Effector memory CD8-positive, alpha-beta T cell (primary cell): ENCODE results near the gene DNPEP.

Experiments
- ATAC-seq: fragments of 150-1000 bp; cut with Tn5 transposase; replicated peaks from 2 replicates; pipeline ENCODE4 v1.10.0; 2021; ENCODE audit warnings: mild to moderate bottlenecking, moderate library complexity
- DNase-seq, 3 experiments: peaks; one replicate each; pipeline ENCODE4 v3.0.0; 2021
- H3K27ac Mint-ChIP-seq, 2 donors: one replicate each; pipeline ENCODE4 v1.8.0; 2022; ENCODE audit warnings: mild to moderate bottlenecking in 2 of 2, mixed read lengths in 2 of 2, moderate library complexity in 2 of 2
- H3K27me3 Mint-ChIP-seq, 2 donors: one replicate each; pipeline ENCODE4 v1.8.0; 2022; ENCODE audit warnings: mixed read lengths in 2 of 2
- H3K36me3 Mint-ChIP-seq: one replicate; pipeline ENCODE4 v1.8.0; 2022; ENCODE audit warnings: mild to moderate bottlenecking, moderate library complexity, mixed read lengths; ENCODE audit not compliant: insufficient read depth
- H3K4me1 Mint-ChIP-seq, 2 donors: one replicate each; pipeline ENCODE4 v1.8.0; 2022; ENCODE audit warnings: low read depth in 2 of 2, mixed read lengths in 2 of 2
- H3K4me3 Mint-ChIP-seq, 2 donors: one replicate each; pipeline ENCODE4 v1.8.0; 2022; ENCODE audit warnings: mild to moderate bottlenecking in 2 of 2, mixed read lengths in 2 of 2, moderate library complexity in 2 of 2
- H3K9me3 Mint-ChIP-seq, 2 donors: one replicate each; pipeline ENCODE4 v1.8.0; 2022; ENCODE audit warnings: mixed read lengths in 2 of 2

The DNPEP gene

GRCh38 chr2:219384859-219385258 lies 2.9 kb downstream of the DNPEP start:
- H3K4me3 Mint-ChIP-seq: peak overlapping the region in 1 of 2 donors; percentile 30

DNA sequence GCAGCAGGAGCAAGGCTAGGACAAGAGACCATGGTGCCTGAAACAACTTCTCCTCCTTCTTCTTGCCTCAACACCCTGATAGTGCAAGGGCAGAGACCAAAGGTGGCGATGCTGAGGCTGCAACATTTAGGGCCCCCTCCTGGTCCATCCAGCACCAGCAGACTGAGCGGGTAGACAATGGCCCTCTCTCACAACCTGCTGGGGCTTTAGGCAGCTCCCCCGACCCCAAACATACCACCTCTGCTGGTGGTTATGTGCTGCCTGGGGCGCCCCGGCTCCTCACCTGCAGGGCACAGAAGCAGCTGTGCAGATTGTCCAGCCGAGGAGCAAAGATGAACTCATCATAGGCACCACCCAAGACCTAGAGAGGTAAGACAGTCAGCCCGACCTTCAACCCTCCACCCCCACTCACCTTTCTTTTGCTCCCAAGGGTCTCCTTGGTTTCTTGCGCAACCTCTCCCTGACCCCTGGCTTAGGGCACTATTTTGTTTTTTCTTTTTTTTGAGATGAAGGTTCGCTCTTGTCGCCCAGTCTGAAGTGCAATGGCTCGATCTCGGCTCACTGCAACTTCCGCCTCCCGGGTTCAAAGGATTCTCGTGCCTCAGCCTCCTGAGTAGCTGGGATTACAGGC lies 3.5 kb downstream of the DNPEP start:
- peak overlapping the region; percentile 61 to 62 for H3K27ac Mint-ChIP-seq
- ATAC-seq: no peak
- peaks cover 15 to 21% of the 10 kb centered on the region in 2 donors for H3K4me1 Mint-ChIP-seq
- H3K36me3 Mint-ChIP-seq: peaks cover 36% of the 10 kb centered on the region
- H3K4me3 Mint-ChIP-seq: no peak overlapping the region
- no peaks in the 10 kb centered on the region for H3K27me3 Mint-ChIP-seq
- H3K9me3 Mint-ChIP-seq: no peaks in the 10 kb centered on the region
- DNase-seq: no peak

More at GRCh38 chr2:219384859-219385258, 2.9 kb downstream of the DNPEP start:
- H3K27ac Mint-ChIP-seq: peak overlapping the region in 1 of 2 donors; percentile 62
- peaks cover 15 to 21% of the 10 kb centered on the region in 2 donors for H3K4me1 Mint-ChIP-seq
- peaks cover 39% of the 10 kb centered on the region for H3K36me3 Mint-ChIP-seq
- ATAC-seq (no peak), DNase-seq (no peak)
- no peaks in the 10 kb centered on the region for H3K9me3 Mint-ChIP-seq
- no peaks in the 10 kb centered on the region for H3K27me3 Mint-ChIP-seq

DNA sequence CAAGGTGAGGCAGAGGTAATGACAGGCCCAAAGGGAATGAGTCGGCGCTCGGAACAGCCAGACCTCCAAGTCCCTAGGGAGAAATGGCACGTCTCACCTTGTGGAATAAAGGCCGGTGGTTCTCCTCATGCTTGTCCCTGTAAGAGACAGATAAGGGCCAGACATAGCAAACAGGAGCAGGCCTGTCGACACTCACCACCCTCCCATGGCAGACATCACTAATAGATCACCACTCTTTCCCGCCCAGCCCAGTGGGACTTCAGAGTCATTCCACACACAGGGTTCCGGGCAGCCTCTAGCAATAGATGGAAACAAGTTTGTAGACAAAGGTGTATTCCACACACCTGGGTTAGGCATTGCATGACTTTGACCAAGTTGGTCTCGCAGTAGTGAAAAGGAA lies 6.3 kb downstream of the DNPEP start:
- ATAC-seq (no peak), DNase-seq (no peak)
- H3K4me3 Mint-ChIP-seq: no peak overlapping the region
- peaks cover 48% of the 10 kb centered on the region for H3K36me3 Mint-ChIP-seq
- H3K27ac Mint-ChIP-seq: peak overlapping the region in 1 of 2 donors; percentile 13
- no peaks in the 10 kb centered on the region for H3K27me3 Mint-ChIP-seq
- peaks cover 5 to 8% of the 10 kb centered on the region in 2 donors for H3K4me1 Mint-ChIP-seq
- H3K9me3 Mint-ChIP-seq: no peaks in the 10 kb centered on the region

- H3K36me3 Mint-ChIP-seq: peaks cover 47% of the 10 kb centered on the region
- ATAC-seq: no peak
These were observed 6.8 kb downstream of the DNPEP start for GRCh38 chr2:219380926-219381325.

DNA sequence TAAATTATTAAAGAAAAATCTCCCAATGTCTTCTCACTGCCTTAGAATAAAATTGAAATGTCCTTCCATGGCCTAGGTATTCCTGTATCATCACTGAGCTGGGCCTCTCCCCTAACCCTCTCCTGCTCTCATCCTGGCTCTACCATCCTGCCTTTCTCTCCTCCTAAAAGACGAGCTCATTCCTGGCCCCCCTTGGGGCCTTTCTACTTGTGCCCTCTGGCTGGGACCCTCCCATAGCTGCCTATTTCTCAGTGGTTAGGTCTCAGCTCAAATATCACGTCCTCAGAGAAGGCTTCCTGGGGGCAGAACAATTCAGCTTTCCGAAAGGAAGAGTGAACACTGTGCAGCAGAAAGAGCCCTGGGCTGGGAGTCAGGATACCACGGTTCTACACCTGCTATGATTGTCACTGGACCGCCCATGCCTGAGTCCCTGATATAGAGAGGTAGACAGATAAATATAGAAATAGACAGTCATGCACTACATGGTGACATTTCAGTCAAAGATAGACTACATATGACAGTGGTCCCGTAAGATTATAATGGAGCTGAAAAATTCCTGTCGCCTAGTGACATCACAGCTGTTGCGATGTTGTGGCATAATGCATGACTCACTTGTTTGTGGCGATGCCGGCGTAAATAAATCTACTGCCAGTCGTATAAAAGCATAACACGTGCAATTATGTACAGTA lies 9.4 kb downstream of the DNPEP start:
- no peak overlapping the region for H3K27ac Mint-ChIP-seq
- H3K36me3 Mint-ChIP-seq: peaks cover 61% of the 10 kb centered on the region
- ATAC-seq (no peak), DNase-seq (no peak)
- no peak overlapping the region for H3K4me3 Mint-ChIP-seq
- H3K4me1 Mint-ChIP-seq: peaks cover 4 to 5% of the 10 kb centered on the region in 2 donors
- no peaks in the 10 kb centered on the region for H3K27me3 Mint-ChIP-seq
- no peaks in the 10 kb centered on the region for H3K9me3 Mint-ChIP-seq

More at GRCh38 chr2:219380926-219381325, 6.8 kb downstream of the DNPEP start:
- H3K4me1 Mint-ChIP-seq: peaks cover 5 to 8% of the 10 kb centered on the region in 2 donors
- DNase-seq: no peak
- H3K27ac Mint-ChIP-seq: peak overlapping the region in 1 of 2 donors; percentile 13
- no peaks in the 10 kb centered on the region for H3K9me3 Mint-ChIP-seq
- no peak overlapping the region for H3K4me3 Mint-ChIP-seq
- no peaks in the 10 kb centered on the region for H3K27me3 Mint-ChIP-seq

GRCh38 chr2:219369447-219369861 lies 18.3 kb downstream of the DNPEP start:
- Mint-ChIP-seq H3K27ac (no peak overlapping the region), H3K4me1 (no peaks in the 10 kb centered on the region)
- no peak for ATAC-seq

DNA sequence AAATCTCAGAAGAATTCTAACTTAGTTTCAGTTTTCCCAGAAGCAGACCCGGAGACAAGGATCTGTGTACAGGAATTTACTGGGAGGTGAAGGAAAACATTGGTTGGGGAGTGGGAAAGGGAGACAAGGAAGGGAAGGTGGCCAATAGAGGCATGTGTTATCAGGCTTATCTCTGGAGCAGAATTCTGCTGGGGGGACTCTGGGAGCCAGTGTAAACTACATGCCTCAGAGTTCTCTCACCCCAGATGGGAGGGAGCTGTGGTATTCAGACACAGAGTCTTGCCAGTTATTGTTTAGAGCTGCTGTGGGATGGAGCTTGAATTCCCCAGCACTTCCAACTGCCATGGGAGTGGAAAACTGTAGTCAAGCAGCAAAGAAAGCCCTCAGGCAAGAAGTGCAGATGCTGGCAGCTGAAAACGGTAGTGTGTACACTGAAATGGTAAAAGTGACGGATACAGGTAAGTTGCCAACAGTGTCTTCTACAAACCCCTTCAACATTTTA lies 19.0 kb downstream of the DNPEP start:
- H3K36me3 Mint-ChIP-seq: peaks cover 10% of the 10 kb centered on the region
- H3K27me3 Mint-ChIP-seq: no peaks in the 10 kb centered on the region
- H3K9me3 Mint-ChIP-seq: no peaks in the 10 kb centered on the region
- no peaks in the 10 kb centered on the region for H3K4me1 Mint-ChIP-seq
- DNase-seq (no peak), ATAC-seq (no peak)
- H3K27ac Mint-ChIP-seq: no peak overlapping the region
- no peak overlapping the region for H3K4me3 Mint-ChIP-seq

More at GRCh38 chr2:219369447-219369861, 18.3 kb downstream of the DNPEP start:
- no peaks in the 10 kb centered on the region for H3K9me3 Mint-ChIP-seq
- DNase-seq: no peak
- H3K36me3 Mint-ChIP-seq: peaks cover 17% of the 10 kb centered on the region
- no peak overlapping the region for H3K4me3 Mint-ChIP-seq
- no peaks in the 10 kb centered on the region for H3K27me3 Mint-ChIP-seq

DNA sequence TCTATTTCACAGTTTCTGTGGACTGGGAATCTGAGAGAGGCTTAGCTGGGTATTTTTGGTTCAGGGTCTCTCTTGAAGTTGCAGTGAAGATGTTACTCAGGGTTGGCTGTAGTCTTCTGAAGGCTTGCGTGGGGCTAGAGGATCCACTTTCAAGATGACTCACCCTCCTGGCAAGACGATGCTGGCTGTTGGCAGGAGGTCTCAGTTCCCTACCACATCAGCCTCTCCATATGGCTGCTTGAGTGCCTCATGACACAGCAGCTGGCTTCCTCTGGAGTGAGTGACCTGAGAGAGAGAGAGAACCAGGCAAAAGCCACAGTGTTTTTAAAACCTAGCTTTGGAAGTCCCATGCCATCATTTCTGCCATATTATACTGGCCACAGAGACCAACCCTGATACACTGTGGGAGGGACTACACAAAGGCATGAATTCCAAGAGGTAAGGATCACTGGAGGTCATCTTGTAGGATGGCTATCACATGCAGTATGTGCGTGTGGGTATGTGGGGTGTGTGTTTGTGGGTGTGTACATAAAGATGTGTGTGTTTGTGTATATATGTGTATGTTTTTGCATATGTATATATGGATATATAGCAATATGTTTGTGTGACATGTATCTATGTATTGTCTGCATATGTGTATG lies 25.1 kb downstream of the DNPEP start:
- ATAC-seq: no peak
- Mint-ChIP-seq H3K4me1 (peaks cover 0 to 3% of the 10 kb centered on the region in 2 donors), H3K9me3 (no peaks in the 10 kb centered on the region), H3K27ac (no peak overlapping the region), H3K36me3 (peaks cover 4% of the 10 kb centered on the region), H3K4me3 (no peak overlapping the region), H3K27me3 (peaks cover 13 to 25% of the 10 kb centered on the region in 2 donors)
- DNase-seq: no peak

GRCh38 chr2:219362072-219362471 lies 25.6 kb downstream of the DNPEP start:
- DNase-seq (no peak), ATAC-seq (no peak)
- Mint-ChIP-seq H3K4me3 (no peak overlapping the region), H3K4me1 (peaks cover 0 to 3% of the 10 kb centered on the region in 2 donors), H3K9me3 (no peaks in the 10 kb centered on the region), H3K27ac (no peak overlapping the region), H3K36me3 (peaks cover 4% of the 10 kb centered on the region), H3K27me3 (peaks cover 13 to 31% of the 10 kb centered on the region in 2 donors)

DNA sequence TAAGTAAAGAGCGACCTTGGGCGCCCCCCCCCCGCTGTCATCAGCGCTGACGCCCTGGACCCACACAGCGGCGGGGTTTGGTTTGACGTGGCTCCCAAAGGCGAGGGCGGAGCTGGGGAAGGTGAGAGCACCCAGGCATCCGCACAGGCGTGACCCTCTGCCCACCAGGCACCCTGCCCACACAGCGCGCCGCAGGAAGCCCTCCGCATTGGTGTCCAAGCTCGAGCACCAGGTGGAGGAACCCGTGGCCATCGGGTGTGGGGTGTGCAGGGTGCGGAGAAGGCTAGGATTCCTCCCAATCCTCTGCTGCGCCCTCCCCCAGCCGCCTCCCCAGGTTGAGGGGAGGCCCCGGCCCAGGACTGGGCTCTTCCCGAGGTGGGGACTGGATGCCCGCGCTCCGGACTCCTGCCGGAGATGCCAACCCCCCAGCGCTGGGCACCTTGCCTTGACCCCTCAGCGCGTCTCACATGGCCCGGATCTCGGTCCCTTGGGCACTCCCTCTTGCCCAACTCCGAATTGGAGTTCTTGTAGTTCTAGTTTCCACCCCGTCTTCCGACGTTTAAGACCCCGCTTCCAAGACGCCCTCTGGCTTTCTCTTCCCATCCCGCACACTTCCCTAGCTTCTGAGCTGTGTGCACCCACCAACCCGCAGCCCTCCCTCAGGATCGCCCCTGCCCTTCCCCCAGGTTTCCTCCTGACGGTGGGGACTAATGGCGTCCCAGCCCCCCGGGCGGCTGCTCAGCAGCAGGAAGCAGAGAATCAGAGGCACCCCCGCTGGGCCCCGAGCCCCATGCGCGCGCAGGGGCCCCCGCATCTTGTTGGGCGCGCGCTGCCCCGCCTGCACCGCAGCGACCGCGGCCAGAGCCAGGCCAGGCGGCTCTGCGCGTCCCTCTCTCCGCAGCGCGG lies 29.3 kb downstream of the DNPEP start:
- ATAC-seq: peak; percentile 32
- peaks cover 0 to 3% of the 10 kb centered on the region in 2 donors for H3K4me1 Mint-ChIP-seq
- no peak for DNase-seq
- H3K27ac Mint-ChIP-seq: no peak overlapping the region
- peaks cover 4% of the 10 kb centered on the region for H3K36me3 Mint-ChIP-seq
- no peaks in the 10 kb centered on the region for H3K9me3 Mint-ChIP-seq
- peak overlapping the region; percentile 41 to 45 for H3K4me3 Mint-ChIP-seq
- peaks cover 48 to 67% of the 10 kb centered on the region in 2 donors for H3K27me3 Mint-ChIP-seq

GRCh38 chr2:219356834-219357233 lies 30.9 kb downstream of the DNPEP start:
- Mint-ChIP-seq H3K27me3 (peaks cover 52 to 77% of the 10 kb centered on the region in 2 donors), H3K4me3 (no peak overlapping the region), H3K4me1 (peaks cover 0 to 3% of the 10 kb centered on the region in 2 donors)

GRCh38 chr2:219354582-219354981 lies 33.1 kb downstream of the DNPEP start:
- no peak overlapping the region for H3K4me3 Mint-ChIP-seq

More at GRCh38 chr2:219356834-219357233, 30.9 kb downstream of the DNPEP start:
- Mint-ChIP-seq H3K9me3 (no peaks in the 10 kb centered on the region), H3K36me3 (peaks cover 2% of the 10 kb centered on the region), H3K27ac (no peak overlapping the region)
- DNase-seq (no peak), ATAC-seq (no peak)

GRCh38 chr2:219353129-219353528 lies 34.6 kb downstream of the DNPEP start:
- DNase-seq (no peak), ATAC-seq (no peak)
- no peaks in the 10 kb centered on the region for H3K36me3 Mint-ChIP-seq
- no peaks in the 10 kb centered on the region for H3K9me3 Mint-ChIP-seq
- no peak overlapping the region for H3K27ac Mint-ChIP-seq
- no peak overlapping the region for H3K4me3 Mint-ChIP-seq
- H3K4me1 Mint-ChIP-seq: no peaks in the 10 kb centered on the region
- H3K27me3 Mint-ChIP-seq: peaks cover 56 to 89% of the 10 kb centered on the region in 2 donors

More at GRCh38 chr2:219354582-219354981, 33.1 kb downstream of the DNPEP start:
- ATAC-seq (no peak), DNase-seq (no peak)
- Mint-ChIP-seq H3K27ac (no peak overlapping the region), H3K4me1 (peaks cover 0 to 3% of the 10 kb centered on the region in 2 donors), H3K9me3 (no peaks in the 10 kb centered on the region), H3K36me3 (no peaks in the 10 kb centered on the region), H3K27me3 (peaks cover 54 to 85% of the 10 kb centered on the region in 2 donors)
